LoVo (cell line): ENCODE measurements around the gene TUBA8.
"Not testable (repeated sequence)": the region's sequence is repeated elsewhere in the genome, so short reads cannot be mapped to it uniquely, and the experiment has no call there.

Source experiments
- DNase-seq: peaks from one replicate; pipeline ENCODE4 v3.0.0-alpha.2; 2016; ENCODE audit warnings: low spot score

The TUBA8 gene

GRCh38 chr22:18106550-18107341 is 3.9 kb upstream of the TUBA8 start:
- DNase-seq: not testable (repeated sequence)

DNA sequence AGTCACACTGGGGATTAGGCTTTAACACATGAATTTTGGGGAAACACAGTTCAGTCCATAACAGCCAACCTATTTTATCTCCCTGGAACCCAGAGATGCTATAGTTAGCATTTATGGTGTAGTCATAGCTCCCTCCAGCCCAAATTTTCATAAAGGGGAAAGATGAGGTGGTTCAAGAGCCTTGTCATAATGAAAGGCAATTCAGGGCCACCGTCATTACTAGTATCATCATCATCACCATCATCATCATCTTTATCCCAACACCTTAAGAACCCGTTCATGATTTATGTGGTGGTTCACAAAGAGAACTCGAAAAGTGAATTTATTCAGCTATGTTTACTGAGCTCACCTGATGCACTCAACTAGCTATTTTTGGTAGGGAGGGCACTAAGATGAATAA is 2.4 kb upstream of the TUBA8 start:
- DNase-seq: no peak

GRCh38 chr22:18109410-18110193 is 1.0 kb upstream of the TUBA8 start:
- no peak for DNase-seq

DNA sequence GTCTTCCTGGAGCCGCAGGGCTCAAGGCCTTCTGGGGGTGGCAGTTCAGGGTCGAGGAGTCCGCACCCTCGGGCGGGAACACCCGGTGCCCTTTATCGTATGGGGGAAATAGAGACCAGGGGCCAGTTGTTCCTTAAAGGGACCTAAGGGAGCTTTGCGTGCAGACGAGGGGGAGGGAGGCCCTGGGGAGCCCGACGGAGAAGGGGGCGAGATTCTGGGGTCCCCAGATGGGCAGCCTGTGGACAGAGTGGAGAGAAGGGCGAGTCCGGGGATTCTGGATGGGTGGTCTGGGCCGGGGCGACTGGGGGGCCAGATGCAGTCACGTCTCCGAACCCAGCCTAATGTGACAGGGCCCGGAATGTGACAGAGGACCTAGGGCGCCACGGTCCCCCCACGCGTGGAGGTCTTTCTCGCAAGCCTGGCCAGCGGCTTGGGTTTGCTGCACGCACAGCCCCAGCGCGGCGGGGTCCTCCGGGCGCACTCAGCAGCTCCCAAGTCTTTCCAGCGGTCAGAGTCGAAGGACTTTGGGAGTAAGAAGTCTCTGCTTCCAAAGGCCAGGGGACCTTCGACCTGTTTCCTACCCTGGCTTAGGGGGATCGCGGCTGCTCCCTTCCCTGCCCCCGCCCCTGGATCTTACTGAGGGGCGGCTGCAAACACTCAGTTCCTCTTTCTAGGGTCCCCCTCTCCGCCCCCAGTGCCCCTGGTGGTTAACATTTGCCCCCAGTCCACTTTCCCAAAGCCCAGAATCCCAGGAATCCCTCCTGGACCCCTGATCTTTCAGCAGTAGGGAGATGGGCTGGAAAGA is 547 bp downstream of the TUBA8 start:
- no peak for DNase-seq

- no peak for DNase-seq
Measured at GRCh38 chr22:18111759-18112330, 1.2 kb downstream of the TUBA8 start.

DNA sequence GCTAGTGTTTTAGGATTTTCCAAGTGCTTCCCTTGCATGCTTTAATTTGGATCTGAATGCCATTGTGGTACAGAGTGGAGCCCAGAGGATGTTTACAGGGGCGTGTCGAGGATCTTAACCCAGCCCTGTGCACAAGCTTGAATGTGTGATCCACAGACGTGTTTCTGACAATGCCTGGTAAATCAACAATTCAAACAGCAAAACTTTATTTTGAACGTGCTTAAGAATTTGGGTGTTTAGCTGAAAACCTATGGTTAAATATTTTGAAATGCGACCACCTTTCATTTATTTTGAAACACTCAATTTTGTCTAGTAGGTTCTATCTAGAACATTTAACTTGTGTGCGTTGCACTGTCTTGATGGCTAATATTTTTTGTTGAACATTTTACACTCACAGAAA is 1.8 kb downstream of the TUBA8 start:
- DNase-seq: no peak

GRCh38 chr22:18113680-18114394 is 3.2 kb downstream of the TUBA8 start:
- DNase-seq: no peak

DNA sequence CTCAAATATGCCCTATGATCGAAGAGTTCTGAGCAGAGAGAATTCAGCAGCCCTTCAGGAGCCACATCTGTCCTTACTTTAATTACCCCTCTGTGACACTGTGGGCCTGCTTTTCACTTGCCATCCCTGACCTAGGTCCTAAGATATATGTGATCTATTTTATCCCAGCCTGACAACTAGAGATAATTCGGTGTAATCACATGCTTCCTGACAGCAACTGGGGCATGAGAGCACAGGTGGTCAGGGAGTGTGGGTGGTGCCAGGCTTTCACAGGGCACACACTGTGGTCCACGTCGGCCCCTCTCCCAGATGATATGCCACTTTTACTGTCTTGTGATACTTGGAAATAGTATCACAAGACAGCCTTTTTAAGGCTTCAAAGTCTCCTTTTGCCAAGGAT is 3.9 kb downstream of the TUBA8 start:
- DNase-seq: no peak

DNA sequence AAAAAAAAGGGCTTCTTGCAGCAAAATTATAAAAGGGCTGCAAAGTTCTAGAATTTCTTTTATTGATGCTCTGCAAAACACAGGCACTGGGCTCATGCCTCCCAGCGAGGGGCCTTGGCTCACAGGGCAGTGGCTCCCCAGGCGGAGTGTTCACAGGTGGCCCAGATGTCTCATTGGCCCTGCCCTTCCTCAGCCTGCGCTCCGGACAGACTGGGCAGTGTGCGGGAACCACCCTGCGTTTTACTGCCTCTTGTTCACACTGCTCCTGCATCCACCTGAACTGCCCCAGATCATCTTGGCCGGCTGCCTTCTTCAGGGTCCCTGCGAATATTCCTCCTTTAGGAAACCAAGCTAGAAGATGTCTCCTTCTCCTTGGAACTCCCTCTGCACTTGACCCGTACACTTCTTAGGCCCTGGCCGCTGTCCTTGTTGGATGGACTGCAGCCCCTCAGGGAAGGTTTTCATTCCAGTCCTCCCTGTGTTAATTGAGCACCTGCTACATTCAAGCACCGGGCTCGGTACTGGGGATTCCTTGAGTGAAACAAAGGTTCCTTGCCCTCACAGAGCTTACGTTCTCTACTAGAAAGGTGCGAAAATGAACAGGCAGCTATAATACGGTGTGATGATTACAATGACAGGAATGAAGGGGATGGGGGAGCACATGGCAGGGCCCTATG is 4.5 kb downstream of the TUBA8 start:
- DNase-seq: no peak

GRCh38 chr22:18115906-18116371 is 5.3 kb downstream of the TUBA8 start:
- no peak for DNase-seq

DNA sequence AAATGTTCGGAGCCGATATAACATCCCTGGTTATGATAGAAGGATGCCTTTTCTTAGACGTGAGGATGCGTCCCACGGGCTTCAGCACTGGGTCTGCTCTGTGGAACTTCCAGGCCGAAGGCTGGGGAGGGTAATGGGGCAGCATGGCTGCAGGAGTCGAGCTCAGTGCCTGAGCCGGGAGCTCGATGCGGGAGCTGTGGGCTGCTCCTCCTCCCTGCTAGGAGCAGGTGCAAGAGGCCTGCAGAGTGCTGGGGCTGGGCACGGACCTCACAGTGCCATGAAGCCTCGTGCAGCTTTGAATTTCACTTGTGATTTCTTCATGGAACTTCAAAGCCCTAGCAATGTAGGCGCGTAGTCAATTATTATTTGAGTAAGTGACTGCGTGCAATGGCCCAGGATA is 6.0 kb downstream of the TUBA8 start:
- no peak for DNase-seq

- no peak for DNase-seq
Measured at GRCh38 chr22:18118345-18118915, 7.8 kb downstream of the TUBA8 start.

DNA sequence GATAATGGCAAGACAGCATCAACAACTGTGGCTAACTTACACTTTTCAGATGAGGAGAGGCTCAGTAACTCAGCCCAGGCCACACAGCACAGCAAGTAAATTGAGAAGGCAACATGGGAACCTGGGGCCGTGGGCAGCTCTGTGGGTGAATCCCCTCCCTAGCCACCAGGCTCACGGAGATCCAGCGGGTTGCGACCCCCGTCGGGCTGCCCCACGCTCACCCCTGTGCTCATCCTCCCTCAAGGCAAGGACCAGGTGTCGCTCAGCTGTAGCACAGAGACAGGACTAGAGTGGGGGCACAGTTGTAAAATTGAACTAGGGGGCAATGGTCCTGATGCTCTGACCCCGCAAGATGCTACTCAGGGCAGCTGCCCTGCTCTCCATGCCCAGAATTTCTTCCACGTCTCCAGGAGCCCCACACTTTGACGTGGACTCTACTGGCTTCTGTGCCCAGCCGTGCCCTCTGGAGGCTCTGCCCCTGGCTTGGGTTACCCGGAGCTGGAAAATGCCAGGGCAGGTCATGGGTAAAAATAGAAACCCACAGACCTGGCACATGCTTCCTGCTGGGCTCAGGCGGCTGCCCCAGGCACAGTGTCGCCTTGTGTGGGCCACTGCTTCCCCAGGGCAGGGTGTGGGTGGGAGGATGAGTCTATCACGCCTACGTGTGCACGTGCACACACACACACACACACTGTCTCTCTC is 9.0 kb downstream of the TUBA8 start:
- DNase-seq: no peak

- no peak for DNase-seq
Measured at GRCh38 chr22:18120857-18121256, 10.2 kb downstream of the TUBA8 start.

DNA sequence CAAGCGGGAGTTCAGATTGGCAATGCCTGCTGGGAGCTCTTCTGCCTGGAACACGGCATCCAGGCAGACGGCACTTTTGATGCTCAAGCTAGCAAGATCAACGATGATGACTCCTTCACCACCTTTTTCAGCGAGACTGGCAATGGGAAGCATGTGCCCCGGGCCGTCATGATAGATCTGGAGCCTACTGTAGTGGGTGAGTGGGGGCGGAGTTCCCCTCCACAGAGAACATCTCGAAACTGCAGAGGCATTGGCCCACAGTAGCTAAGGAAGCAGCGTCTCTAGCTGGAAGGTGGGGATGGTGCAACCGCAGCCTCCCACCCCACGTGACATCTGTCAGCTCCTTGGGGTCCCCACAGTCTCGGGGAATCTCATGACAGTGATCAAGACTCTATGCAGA is 10.9 kb downstream of the TUBA8 start:
- DNase-seq: no peak

DNA sequence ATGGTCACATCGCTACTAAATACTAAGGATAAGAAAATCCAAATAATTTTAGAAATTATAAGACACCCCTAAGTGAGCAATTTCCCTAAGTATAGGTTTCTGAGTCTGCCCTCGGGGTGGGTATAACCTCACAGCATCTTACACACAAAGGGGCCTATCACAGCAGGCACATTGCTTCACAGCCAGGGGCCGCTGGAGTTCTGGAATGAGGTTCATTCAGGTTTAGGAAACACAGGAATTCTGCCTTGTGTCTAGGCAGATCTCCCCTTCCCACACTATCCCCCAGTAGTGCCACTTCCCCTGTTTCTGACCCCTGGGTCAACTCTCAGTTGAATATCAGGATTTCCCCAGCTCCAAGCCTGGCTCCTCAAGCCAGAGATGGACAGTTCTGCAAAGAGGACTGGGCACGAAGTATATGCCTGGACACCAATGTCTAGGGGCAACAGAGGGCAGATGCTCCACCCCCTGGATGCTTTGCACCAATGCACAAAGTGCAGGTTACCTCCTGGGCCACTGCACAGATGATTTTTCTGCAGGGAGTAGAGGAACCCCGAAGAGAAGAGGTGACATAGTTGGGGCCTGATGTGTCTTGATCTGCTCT is 11.4 kb downstream of the TUBA8 start:
- no peak for DNase-seq

DNA sequence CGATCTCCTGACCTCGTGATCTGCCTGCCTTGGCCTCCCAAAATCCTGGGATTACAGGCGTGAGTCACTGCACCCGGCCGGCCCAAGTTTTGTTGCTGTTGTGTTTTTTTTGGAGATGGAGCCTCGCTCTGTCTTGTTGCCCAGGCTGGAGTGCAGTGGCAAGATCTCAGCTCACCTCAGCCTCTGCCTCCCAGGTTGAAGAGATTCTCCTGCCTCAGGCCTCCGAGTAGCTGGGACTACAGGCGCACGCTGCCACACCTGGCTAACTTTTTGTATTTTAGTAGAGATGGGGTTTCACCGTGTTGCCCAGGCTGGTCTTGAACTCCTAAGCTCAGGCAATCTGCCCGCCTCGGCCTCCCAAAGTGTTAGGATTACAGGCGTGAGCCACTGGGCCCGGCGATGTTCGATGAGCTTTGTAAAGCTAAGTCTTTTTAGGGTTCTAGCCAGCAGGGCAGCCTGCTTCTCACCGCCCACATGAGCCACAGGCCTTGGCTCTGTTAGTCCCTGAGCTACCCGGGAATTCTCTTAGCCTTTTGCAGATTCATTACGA is 12.9 kb downstream of the TUBA8 start:
- not testable (repeated sequence) for DNase-seq

- no peak for DNase-seq
Measured at GRCh38 chr22:18126606-18127005, 16.0 kb downstream of the TUBA8 start.

- no peak for DNase-seq
Measured at GRCh38 chr22:18130018-18130417, 19.4 kb downstream of the TUBA8 start.
